ENCODE data around the gene ERP27.

DNA sequence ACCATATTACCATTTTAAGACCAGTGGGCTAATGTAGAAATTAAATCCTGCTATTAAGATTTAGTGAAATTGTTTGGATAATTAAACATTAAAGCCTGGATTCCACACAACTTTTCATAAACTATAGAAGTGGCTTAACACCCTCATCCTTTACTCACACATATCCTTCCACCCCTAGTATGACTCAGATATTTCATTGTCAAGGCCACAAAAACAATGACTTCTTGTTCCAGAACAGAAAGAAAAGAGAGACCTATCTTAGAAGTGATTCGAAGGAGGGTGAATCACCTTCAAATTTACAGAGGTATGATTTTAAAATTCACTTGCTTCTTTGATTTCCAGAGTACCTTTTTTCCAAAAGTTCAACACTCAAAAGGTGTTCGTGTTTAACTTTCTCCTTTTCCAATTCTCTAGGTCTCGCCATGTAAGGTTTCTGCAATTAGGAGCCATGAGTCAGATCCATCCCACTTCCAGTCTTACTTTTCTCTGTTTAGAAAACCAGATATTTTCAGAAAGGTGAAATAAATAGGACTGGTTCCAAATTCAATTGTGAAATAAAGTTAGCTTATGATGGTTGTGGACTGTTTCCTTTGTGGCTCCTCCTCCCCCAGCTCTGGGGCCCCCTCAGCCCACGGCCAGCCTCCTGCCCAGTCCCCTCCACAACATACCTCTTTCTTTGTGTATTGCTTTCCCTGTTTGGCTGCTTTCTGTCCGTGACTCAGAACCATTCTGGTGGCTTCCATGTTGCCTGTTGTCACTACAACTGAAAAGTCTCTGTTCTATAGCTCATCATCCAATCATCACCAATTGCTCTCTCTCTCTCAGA is 28.0 kb downstream of the ERP27 start:
- TF ChIP-seq CTCF (IDR thresholded peaks at IDR 0.05; ENCODE audit: low read length) (no peak), EZH2 (optimal IDR thresholded peaks at IDR 0.05; ENCODE audit: low read depth, low read length) (no peak)

Data from MM.1S (cell line).